Measurements from ENCODE around the gene ARHGAP26.

DNA sequence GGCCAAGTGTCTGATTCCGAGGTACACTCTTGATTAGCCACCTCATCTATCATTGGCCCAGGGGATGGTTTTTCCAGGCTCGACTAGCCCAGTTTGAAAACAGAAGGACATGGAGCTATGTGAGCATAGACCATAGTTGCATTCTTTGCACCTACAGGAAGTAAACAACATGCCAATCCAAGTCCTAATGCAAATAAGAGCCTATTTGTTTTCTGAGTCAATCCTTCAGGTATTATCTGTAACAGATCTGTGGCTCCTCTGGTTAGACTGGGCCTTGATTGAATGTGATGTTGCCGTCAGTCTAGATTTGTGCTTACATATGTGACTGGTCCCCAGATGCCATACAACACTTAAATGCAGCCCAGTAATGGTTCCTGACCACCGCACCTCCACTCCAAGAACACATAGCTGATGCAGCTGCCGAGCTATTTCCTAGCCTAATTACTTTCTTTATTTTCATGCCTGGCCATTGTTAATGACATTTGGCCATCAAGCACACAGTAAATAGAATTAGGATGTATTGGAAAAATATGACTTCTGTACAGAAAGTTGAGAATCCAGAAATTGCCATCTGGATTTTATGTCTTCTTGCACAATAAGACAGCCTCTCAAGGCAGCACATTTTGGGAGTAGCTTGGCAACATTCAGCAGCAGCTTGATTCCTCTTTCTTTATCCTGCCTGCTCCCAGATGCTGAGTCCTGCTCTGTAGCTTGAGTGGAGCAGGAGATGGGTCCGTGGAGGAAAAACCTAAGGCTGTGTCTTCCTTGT lies 29.5 kb upstream of the ARHGAP26 start:
- TF ChIP-seq, protein P1, sequence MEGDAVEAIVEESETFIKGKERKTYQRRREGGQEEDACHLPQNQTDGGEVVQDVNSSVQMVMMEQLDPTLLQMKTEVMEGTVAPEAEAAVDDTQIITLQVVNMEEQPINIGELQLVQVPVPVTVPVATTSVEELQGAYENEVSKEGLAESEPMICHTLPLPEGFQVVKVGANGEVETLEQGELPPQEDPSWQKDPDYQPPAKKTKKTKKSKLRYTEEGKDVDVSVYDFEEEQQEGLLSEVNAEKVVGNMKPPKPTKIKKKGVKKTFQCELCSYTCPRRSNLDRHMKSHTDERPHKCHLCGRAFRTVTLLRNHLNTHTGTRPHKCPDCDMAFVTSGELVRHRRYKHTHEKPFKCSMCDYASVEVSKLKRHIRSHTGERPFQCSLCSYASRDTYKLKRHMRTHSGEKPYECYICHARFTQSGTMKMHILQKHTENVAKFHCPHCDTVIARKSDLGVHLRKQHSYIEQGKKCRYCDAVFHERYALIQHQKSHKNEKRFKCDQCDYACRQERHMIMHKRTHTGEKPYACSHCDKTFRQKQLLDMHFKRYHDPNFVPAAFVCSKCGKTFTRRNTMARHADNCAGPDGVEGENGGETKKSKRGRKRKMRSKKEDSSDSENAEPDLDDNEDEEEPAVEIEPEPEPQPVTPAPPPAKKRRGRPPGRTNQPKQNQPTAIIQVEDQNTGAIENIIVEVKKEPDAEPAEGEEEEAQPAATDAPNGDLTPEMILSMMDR (IDR thresholded peaks at IDR 0.05), result no peak
- no peak for TF ChIP-seq POLR2A (IDR thresholded peaks at IDR 0.05)
